SU-DHL-6 (cell line): ENCODE data around the gene TRAPPC8.
"Not testable (repeated sequence)": the region's sequence is repeated elsewhere in the genome, so short reads cannot be mapped to it uniquely, and the experiment has no call there.

Experiments
- H2AFZ ChIP-seq: fragments of 200-600 bp; sonication (generic); 2 replicates; pipeline ENCODE4 v1.6.1; 2014; ENCODE audit warnings: low read depth, mild to moderate bottlenecking, moderate library complexity, mixed read lengths, antibody characterized with exemption, low read length; ENCODE audit not compliant: severe bottlenecking
- H3F3A ChIP-seq: fragments of 200-600 bp; shearing (Covaris generic); 2 replicates; pipeline ENCODE4 v1.6.0; 2016; ENCODE audit warnings: antibody characterized with exemption, mild to moderate bottlenecking; ENCODE audit not compliant: insufficient read depth
- H3K27ac ChIP-seq: fragments of 200-600 bp; sonication (generic); 2 replicates; pipeline ENCODE4 v1.5.1; 2016; ENCODE audit warnings: low read depth, mild to moderate bottlenecking, low read length, moderate library complexity, mixed read lengths
- H3K27me3 ChIP-seq: fragments of 200-600 bp; sonication (generic), shearing (Covaris generic); 2 replicates; pipeline ENCODE4 v1.6.0; 2014; ENCODE audit warnings: mild to moderate bottlenecking, low read length
- H3K36me3 ChIP-seq: fragments of 200-600 bp; sonication (generic); 2 replicates; pipeline ENCODE4 v1.6.1; 2014; ENCODE audit warnings: mild to moderate bottlenecking, low read length, mixed read lengths
- H3K4me2 ChIP-seq: fragments of 300-600, 200-600 bp; shearing (Covaris generic), sonication (generic); 2 replicates; pipeline ENCODE4 v1.6.0; 2014; ENCODE audit warnings: low read length, low read depth, mild to moderate bottlenecking; ENCODE audit not compliant: poor library complexity, severe bottlenecking
- H3K4me3 ChIP-seq: fragments of 200-600 bp; sonication (generic); 2 replicates; pipeline ENCODE4 v1.5.1; 2014; ENCODE audit warnings: antibody characterized with exemption, low read length, mild to moderate bottlenecking, mixed read lengths; ENCODE audit not compliant: insufficient read depth, poor library complexity, severe bottlenecking
- H3K79me2 ChIP-seq: fragments of 200-600 bp; sonication (generic); 2 replicates; pipeline ENCODE4 v1.6.1; 2014; ENCODE audit warnings: mild to moderate bottlenecking, low read length, moderate library complexity; ENCODE audit not compliant: insufficient read depth
- H3K9ac ChIP-seq: fragments of 200-600 bp; sonication (generic); 2 replicates; pipeline ENCODE4 v1.7.0; 2014; ENCODE audit warnings: mild to moderate bottlenecking, low read length
- H3K9me2 ChIP-seq: fragments of 200-600 bp; sonication (generic); replicated peaks from 2 replicates; pipeline ENCODE4 v1.6.1; 2014; ENCODE audit warnings: low read length; ENCODE audit not compliant: insufficient read depth
- H3K9me3 ChIP-seq: fragments of 200-600 bp; sonication (generic); 2 replicates; pipeline ENCODE4 v1.6.1; 2014; ENCODE audit warnings: low read length, mixed read lengths; ENCODE audit not compliant: insufficient read depth
- H4K20me1 ChIP-seq: fragments of 200-600 bp; sonication (generic); 2 replicates; pipeline ENCODE4 v1.6.1; 2014; ENCODE audit warnings: low read depth, mild to moderate bottlenecking, antibody characterized with exemption, low read length, moderate library complexity, mixed read lengths
- EZH2phosphoT487 ChIP-seq: fragments of 200-600 bp; sonication (generic), shearing (Covaris generic); conservative IDR thresholded peaks from 2 replicates; pipeline ENCODE4 v1.6.1; 2018; ENCODE audit warnings: mild to moderate bottlenecking, antibody characterized with exemption, low read length, moderate library complexity, mixed read lengths
- TF ChIP-seq, protein P1 (sequence below): fragments of 200-600 bp; sonication (generic); IDR thresholded peaks from one replicate; pipeline ENCODE4 v1.5.1; 2017; ENCODE audit warnings: antibody characterized with exemption, mild to moderate bottlenecking, low read length, moderate library complexity; ENCODE audit not compliant: insufficient read depth, poor library complexity, severe bottlenecking

The TRAPPC8 gene

GRCh38 chr18:31941010-31941809, 1.7 kb downstream of the TRAPPC8 start:
- H3F3A ChIP-seq, result peaks cover 10% of the 10 kb centered on the region
- no peaks in the 10 kb centered on the region for H3K9me2 ChIP-seq
- peak overlapping the region; percentile 76 for H3K9ac ChIP-seq
- no peak overlapping the region for H2AFZ ChIP-seq
- peak overlapping the region; percentile 77 for H3K4me3 ChIP-seq
- H3K9me3 ChIP-seq, result no peaks in the 10 kb centered on the region
- no peaks in the 10 kb centered on the region for H3K27me3 ChIP-seq
- H3K36me3 ChIP-seq, result no peaks in the 10 kb centered on the region
- H3K27ac ChIP-seq, result no peak overlapping the region
- H4K20me1 ChIP-seq, result no peaks in the 10 kb centered on the region; the same call in 1 of the 2 replicates
- H3K79me2 ChIP-seq, result peaks cover 65% of the 10 kb centered on the region
- no peak for TF ChIP-seq EZH2phosphoT487
- TF ChIP-seq, protein P1, sequence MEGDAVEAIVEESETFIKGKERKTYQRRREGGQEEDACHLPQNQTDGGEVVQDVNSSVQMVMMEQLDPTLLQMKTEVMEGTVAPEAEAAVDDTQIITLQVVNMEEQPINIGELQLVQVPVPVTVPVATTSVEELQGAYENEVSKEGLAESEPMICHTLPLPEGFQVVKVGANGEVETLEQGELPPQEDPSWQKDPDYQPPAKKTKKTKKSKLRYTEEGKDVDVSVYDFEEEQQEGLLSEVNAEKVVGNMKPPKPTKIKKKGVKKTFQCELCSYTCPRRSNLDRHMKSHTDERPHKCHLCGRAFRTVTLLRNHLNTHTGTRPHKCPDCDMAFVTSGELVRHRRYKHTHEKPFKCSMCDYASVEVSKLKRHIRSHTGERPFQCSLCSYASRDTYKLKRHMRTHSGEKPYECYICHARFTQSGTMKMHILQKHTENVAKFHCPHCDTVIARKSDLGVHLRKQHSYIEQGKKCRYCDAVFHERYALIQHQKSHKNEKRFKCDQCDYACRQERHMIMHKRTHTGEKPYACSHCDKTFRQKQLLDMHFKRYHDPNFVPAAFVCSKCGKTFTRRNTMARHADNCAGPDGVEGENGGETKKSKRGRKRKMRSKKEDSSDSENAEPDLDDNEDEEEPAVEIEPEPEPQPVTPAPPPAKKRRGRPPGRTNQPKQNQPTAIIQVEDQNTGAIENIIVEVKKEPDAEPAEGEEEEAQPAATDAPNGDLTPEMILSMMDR, result no peak
- H3K4me2 ChIP-seq, result peak overlapping the region; percentile 84

DNA sequence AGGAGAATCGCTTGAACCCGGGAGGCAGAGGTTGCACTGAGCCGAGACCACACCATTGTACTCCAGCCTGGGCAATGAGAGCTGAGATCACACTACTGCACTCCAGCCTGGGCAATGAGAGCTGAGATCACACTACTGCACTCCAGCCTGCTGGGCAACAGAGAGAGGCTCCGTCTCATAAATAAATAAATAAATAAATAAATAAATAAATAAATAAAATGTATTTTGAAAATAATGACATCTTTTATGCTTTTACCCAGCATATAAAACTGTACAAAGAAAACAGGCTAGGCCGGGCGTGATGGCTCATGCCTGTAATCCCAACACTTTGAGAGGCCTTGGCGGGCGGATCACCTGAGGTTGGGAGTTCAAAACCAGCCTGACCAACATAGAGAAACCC, 8.2 kb downstream of the TRAPPC8 start:
- Histone ChIP-seq H3K79me2 (peaks cover 78% of the 10 kb centered on the region), H3K36me3 (peaks cover 15% of the 10 kb centered on the region)
- H3F3A ChIP-seq, H2AFZ ChIP-seq, H3K4me2 ChIP-seq, H4K20me1 ChIP-seq, H3K9me3 ChIP-seq, H3K27me3 ChIP-seq, H3K9me2 ChIP-seq, H3K9ac ChIP-seq, H3K27ac ChIP-seq, H3K4me3 ChIP-seq: not testable (repeated sequence)

- Histone ChIP-seq H4K20me1 (0 out of 2 replicates have a peak, but pooled peaks cover 4% of the 10 kb centered on the region), H3K79me2 (peaks cover 65% of the 10 kb centered on the region), H3K4me3 (no peak overlapping the region), H3K9me3 (no peaks in the 10 kb centered on the region), H3K27ac (no peak overlapping the region), H3K9ac (no peak overlapping the region), H3K27me3 (no peaks in the 10 kb centered on the region), H3K36me3 (peaks cover 19% of the 10 kb centered on the region), H3K4me2 (no peak overlapping the region), H3F3A (no peaks in the 10 kb centered on the region), H3K9me2 (no peaks in the 10 kb centered on the region), H2AFZ (no peak overlapping the region)
- TF ChIP-seq, protein P1, result no peak
- TF ChIP-seq EZH2phosphoT487, result no peak
These were observed 11.1 kb downstream of the TRAPPC8 start for GRCh38 chr18:31931886-31932240.

DNA sequence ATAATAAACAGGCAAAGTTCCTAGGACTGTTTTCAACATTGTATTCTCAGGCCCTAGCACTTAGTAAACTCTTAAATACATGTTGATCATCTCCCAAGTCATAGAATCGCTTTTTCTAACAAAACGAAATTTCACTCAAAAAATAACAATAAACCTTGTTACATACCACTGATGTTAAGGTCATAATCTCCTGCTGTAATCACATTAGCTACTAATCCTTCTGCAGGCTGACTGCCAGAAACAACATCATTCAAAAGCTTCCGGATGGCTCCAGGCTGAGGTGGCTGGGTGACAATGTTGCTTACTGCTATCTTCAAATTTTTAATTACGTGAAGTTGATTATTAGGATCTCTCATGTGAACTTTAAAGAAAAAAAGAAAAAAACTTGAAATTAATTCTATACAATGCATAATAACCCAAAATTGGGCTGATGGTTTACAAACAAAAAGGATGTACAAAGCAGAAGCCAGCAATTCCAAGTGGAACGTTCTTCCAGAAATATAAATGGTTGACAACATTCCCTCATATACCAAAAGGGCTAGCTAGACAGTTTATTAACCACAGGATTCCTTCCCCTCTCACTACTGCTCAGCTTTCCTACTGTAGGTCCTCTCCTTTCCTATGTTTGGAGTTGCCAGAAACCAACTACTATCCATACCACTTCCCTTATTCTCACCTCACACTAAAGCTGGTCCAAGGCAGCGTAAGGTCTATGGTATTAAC, 11.6 kb downstream of the TRAPPC8 start:
- TF ChIP-seq EZH2phosphoT487, result no peak
- TF ChIP-seq, protein P1, result no peak
- H3K9me2 ChIP-seq, result no peaks in the 10 kb centered on the region
- no peak overlapping the region for H3K4me3 ChIP-seq
- H3K9ac ChIP-seq, result no peak overlapping the region
- H3F3A ChIP-seq, result no peaks in the 10 kb centered on the region
- H3K9me3 ChIP-seq, result no peaks in the 10 kb centered on the region
- no peak overlapping the region for H2AFZ ChIP-seq
- peaks cover 23% of the 10 kb centered on the region for H3K36me3 ChIP-seq
- no peak overlapping the region for H3K27ac ChIP-seq
- H3K4me2 ChIP-seq, result no peak overlapping the region
- H3K27me3 ChIP-seq, result no peaks in the 10 kb centered on the region
- H3K79me2 ChIP-seq, result peaks cover 66% of the 10 kb centered on the region
- 0 out of 2 replicates have a peak, but pooled peaks cover 4% of the 10 kb centered on the region for H4K20me1 ChIP-seq
